HG02884 (cell line): ENCODE data around the gene PRDM10.
"Not testable (repeated sequence)": the region's sequence is repeated elsewhere in the genome, so short reads cannot be mapped to it uniquely, and the experiment has no call there.

Source experiments
- ATAC-seq: cut with Tn5 transposase; IDR thresholded peaks from one replicate; pipeline ENCODE4 v1.9.1; 2021; ENCODE audit warnings: mild to moderate bottlenecking, moderate library complexity; ENCODE audit not compliant: unreplicated experiment

Gene PRDM10

GRCh38 chr11:130002352-130002845 lies at the start of gene PRDM10:
TSS of gene PRDM10 (minus strand) at chr11:130002835. CDS start at chr11:129960964, 41,871 bp downstream.
- ATAC-seq, result peak; percentile 38

GRCh38 chr11:130051082-130051481 lies 48.4 kb upstream of the PRDM10 start:
- no peak for ATAC-seq

- ATAC-seq, result no peak
Measured at GRCh38 chr11:130050257-130050656, 47.6 kb upstream of the PRDM10 start.

- no peak for ATAC-seq
Measured at GRCh38 chr11:130049328-130049771, 46.7 kb upstream of the PRDM10 start.

- no peak for ATAC-seq
Measured at GRCh38 chr11:130047141-130047540, 44.5 kb upstream of the PRDM10 start.

- ATAC-seq, result no peak
Measured at GRCh38 chr11:130043575-130043974, 40.9 kb upstream of the PRDM10 start.

- no peak for ATAC-seq
Measured at GRCh38 chr11:130042093-130042591, 39.5 kb upstream of the PRDM10 start.

GRCh38 chr11:130040281-130040940 lies 37.8 kb upstream of the PRDM10 start:
- ATAC-seq, result no peak

GRCh38 chr11:130037881-130038585 lies 35.4 kb upstream of the PRDM10 start:
- no peak for ATAC-seq

GRCh38 chr11:130037058-130037457 lies 34.4 kb upstream of the PRDM10 start:
- no peak for ATAC-seq

- no peak for ATAC-seq
Measured at GRCh38 chr11:130034236-130034635, 31.6 kb upstream of the PRDM10 start.

GRCh38 chr11:130032931-130033330 lies 30.3 kb upstream of the PRDM10 start:
- ATAC-seq, result no peak

GRCh38 chr11:130031945-130032344 lies 29.3 kb upstream of the PRDM10 start:
- no peak for ATAC-seq

- no peak for ATAC-seq
Measured at GRCh38 chr11:130031056-130031455, 28.4 kb upstream of the PRDM10 start.

GRCh38 chr11:130029137-130029536 lies 26.5 kb upstream of the PRDM10 start:
- no peak for ATAC-seq

GRCh38 chr11:130025371-130025770 lies 22.7 kb upstream of the PRDM10 start:
- ATAC-seq, result no peak

GRCh38 chr11:130024361-130024760 lies 21.7 kb upstream of the PRDM10 start:
- ATAC-seq, result no peak

GRCh38 chr11:130023204-130023603 lies 20.6 kb upstream of the PRDM10 start:
- ATAC-seq, result peak; percentile 81

- peak; percentile 27 for ATAC-seq
Measured at GRCh38 chr11:130022799-130023198, 20.2 kb upstream of the PRDM10 start.

GRCh38 chr11:130021606-130022005 lies 19.0 kb upstream of the PRDM10 start:
- not testable (repeated sequence) for ATAC-seq

GRCh38 chr11:130020323-130020722 lies 17.7 kb upstream of the PRDM10 start:
- ATAC-seq, result no peak

GRCh38 chr11:130015846-130016245 lies 13.2 kb upstream of the PRDM10 start:
- not testable (repeated sequence) for ATAC-seq
